ENCODE results near the gene DSG3. TPM values are rescaled to one million over a fixed set of nuclear protein-coding genes. Genes with fewer than 3 reads are reported as not detected.

The DSG3 gene
- total RNA-seq, 6 donors from 2014 or later = not detected

DNA sequence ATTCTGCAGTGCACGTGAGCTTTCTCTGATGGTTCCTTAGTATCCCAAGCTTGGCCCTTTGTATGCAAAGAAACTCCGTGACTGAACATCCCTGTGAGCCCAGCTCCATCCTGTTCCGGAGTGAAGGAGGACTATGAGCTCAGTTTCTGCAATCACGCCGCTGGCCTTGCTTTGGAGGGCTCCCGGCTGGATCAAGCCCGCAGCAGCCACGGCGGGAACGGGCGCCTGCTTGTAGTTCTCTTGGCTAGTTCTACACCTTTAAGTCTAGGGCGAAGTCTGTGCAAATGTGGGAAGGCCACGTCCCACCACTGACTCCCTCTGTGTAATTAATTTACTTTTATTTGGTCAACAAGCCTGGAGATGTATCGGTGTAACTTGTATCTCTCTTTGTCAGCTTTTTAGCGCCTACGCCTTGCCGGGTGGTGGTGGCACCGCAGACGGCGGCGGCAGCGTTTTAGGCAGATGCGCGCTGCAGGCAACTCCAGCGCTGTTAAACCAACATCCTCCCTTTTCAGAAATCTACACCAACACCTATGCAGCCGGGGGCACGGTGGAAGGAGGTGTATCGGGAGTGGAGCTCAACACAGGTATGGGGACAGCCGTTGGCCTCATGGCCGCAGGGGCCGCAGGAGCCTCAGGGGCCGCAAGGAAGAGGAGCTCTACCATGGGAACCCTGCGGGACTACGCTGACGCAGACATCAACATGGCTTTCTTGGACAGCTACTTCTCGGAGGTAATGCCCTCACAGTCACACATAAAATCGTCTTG, 36.6 kb upstream of the DSG3 start:
- no peak for TF ChIP-seq EP300 (IDR thresholded peaks at IDR 0.05)
- TF ChIP-seq POLR2A (IDR thresholded peaks at IDR 0.05) = no peak
- TF ChIP-seq, protein P1, sequence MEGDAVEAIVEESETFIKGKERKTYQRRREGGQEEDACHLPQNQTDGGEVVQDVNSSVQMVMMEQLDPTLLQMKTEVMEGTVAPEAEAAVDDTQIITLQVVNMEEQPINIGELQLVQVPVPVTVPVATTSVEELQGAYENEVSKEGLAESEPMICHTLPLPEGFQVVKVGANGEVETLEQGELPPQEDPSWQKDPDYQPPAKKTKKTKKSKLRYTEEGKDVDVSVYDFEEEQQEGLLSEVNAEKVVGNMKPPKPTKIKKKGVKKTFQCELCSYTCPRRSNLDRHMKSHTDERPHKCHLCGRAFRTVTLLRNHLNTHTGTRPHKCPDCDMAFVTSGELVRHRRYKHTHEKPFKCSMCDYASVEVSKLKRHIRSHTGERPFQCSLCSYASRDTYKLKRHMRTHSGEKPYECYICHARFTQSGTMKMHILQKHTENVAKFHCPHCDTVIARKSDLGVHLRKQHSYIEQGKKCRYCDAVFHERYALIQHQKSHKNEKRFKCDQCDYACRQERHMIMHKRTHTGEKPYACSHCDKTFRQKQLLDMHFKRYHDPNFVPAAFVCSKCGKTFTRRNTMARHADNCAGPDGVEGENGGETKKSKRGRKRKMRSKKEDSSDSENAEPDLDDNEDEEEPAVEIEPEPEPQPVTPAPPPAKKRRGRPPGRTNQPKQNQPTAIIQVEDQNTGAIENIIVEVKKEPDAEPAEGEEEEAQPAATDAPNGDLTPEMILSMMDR (IDR thresholded peaks at IDR 0.05) = no peak
- TF ChIP-seq POLR2AphosphoS5 (IDR thresholded peaks at IDR 0.05) = no peak
- 62 to 71% methylated on average over 37 of the region's 37 CpGs for WGBS, 2 donors
- no peaks in the 10 kb centered on the region for H3K27me3 ChIP-seq
- DNase-seq (peak in 1 of 2 donors; percentile 62), ATAC-seq (ENCODE audit: low FRiP score in 2 of 2) (no peak)
- no peak overlapping the region for H3K27ac ChIP-seq
- no peaks in the 10 kb centered on the region for H3K4me1 ChIP-seq
- H3K4me3 ChIP-seq = no peak overlapping the region
- H3K36me3 ChIP-seq = no peaks in the 10 kb centered on the region
- no peaks in the 10 kb centered on the region for H3K9me3 ChIP-seq

DNA sequence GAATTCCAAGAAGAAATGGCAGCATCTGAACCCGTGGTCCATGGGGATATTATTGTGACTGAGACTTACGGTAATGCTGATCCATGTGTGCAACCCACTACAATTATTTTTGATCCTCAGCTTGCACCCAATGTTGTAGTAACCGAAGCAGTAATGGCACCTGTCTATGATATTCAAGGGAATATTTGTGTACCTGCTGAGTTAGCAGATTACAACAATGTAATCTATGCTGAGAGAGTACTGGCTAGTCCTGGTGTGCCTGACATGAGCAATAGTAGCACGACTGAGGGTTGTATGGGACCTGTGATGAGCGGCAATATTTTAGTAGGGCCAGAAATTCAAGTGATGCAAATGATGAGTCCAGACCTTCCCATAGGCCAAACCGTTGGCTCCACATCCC, 34.4 kb upstream of the DSG3 start:
- Histone ChIP-seq H3K4me3 (no peak overlapping the region), H3K27ac (no peak overlapping the region), H3K4me1 (no peaks in the 10 kb centered on the region), H3K36me3 (no peaks in the 10 kb centered on the region), H3K27me3 (no peaks in the 10 kb centered on the region), H3K9me3 (no peaks in the 10 kb centered on the region)
- no peak for ATAC-seq (ENCODE audit: low FRiP score in 2 of 2)
- TF ChIP-seq EP300 (IDR thresholded peaks at IDR 0.05) (no peak), POLR2AphosphoS5 (IDR thresholded peaks at IDR 0.05) (no peak), POLR2A (IDR thresholded peaks at IDR 0.05) (no peak)
- TF ChIP-seq, protein P1 (IDR thresholded peaks at IDR 0.05) = no peak
- DNase-seq = no peak
- WGBS, 2 donors = 89 to 91% methylated on average over 5 to 6 of the region's 6 CpGs

DNA sequence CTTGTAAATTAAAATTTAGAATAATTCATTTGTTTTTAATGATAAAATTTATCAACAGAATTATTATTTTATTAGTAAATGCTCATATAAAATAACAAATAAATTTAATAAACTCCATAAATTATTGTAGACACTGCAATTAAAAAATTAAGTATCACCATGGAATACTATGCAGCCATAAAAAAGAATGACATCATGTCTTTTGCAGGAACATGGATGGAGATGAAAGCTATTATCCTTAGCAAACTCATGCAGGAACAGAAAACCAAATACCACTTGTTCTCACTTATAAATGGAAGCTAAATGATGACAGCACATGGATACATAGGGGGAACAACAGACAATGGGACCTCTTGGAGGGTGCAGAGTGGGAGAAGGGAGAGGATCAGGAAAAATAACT, 29.7 kb upstream of the DSG3 start:
- no peaks in the 10 kb centered on the region for H3K9me3 ChIP-seq
- TF ChIP-seq POLR2AphosphoS5 (IDR thresholded peaks at IDR 0.05) = no peak
- TF ChIP-seq POLR2A (IDR thresholded peaks at IDR 0.05) = no peak
- TF ChIP-seq EP300 (IDR thresholded peaks at IDR 0.05) = no peak
- TF ChIP-seq, protein P1 (IDR thresholded peaks at IDR 0.05) = no peak
- H3K27me3 ChIP-seq = no peaks in the 10 kb centered on the region
- DNase-seq (no peak), ATAC-seq (ENCODE audit: low FRiP score in 2 of 2) (no peak)
- no peaks in the 10 kb centered on the region for H3K4me1 ChIP-seq
- H3K27ac ChIP-seq = no peak overlapping the region
- H3K36me3 ChIP-seq = no peaks in the 10 kb centered on the region
- H3K4me3 ChIP-seq = no peak overlapping the region

DNA sequence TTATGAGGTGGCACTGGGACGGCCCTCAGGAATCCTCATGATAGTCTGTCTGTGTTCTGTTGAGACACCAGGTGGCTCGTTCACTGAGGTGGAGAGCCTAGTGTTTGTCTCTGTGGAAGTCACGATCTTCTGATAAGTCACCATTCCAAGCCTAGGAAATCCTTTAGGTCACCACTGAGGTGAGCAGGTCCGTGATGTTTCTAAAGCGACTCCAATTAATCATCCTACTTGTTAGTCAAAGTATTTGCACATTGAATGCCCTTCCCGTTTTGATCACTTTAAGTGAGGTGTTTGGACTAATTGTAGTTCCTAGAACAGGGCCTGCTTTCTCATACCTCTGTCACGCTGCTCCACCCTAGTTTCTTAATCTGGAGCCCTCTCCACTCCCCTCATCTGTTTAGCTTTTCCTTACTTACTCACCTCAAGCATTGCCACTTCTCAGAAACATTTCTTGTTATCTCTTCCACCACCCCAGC, 28.0 kb upstream of the DSG3 start:
- ATAC-seq (ENCODE audit: low FRiP score in 2 of 2) (no peak), DNase-seq (no peak)
- WGBS, 2 donors = 57 to 77% methylated on average over 7 of the region's 7 CpGs
- H3K36me3 ChIP-seq = no peaks in the 10 kb centered on the region
- no peaks in the 10 kb centered on the region for H3K9me3 ChIP-seq
- H3K27ac ChIP-seq = no peak overlapping the region
- no peaks in the 10 kb centered on the region for H3K4me1 ChIP-seq
- TF ChIP-seq POLR2AphosphoS5 (IDR thresholded peaks at IDR 0.05) (no peak), EP300 (IDR thresholded peaks at IDR 0.05) (no peak), POLR2A (IDR thresholded peaks at IDR 0.05) (no peak)
- TF ChIP-seq, protein P1 (IDR thresholded peaks at IDR 0.05) = no peak
- H3K4me3 ChIP-seq = no peak overlapping the region
- no peaks in the 10 kb centered on the region for H3K27me3 ChIP-seq

DNA sequence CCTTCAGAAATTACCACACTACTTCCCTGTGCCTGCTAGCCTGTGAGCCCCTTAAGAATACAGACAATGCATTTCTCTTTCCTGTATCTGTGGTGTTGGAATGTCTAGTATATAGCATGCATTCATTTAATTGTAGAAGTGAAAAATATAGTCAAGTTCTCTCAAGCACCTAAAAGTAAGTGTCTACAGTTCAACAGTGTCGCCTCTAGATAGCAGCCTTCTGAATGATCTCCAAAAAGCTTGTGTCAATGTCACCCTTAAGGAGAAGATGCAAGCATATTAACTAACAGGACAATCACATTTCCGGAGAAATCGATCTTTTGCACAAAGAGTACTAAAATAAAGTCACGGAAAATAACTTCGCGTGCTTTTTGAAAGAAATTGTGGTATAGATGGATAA, 27.5 kb upstream of the DSG3 start:
- TF ChIP-seq, protein P1 (IDR thresholded peaks at IDR 0.05) = no peak
- TF ChIP-seq EP300 (IDR thresholded peaks at IDR 0.05) (no peak), POLR2A (IDR thresholded peaks at IDR 0.05) (no peak), POLR2AphosphoS5 (IDR thresholded peaks at IDR 0.05) (no peak)
- Histone ChIP-seq H3K9me3 (no peaks in the 10 kb centered on the region), H3K27ac (no peak overlapping the region), H3K4me3 (no peak overlapping the region), H3K36me3 (no peaks in the 10 kb centered on the region), H3K4me1 (no peaks in the 10 kb centered on the region), H3K27me3 (no peaks in the 10 kb centered on the region)
- DNase-seq (no peak), ATAC-seq (ENCODE audit: low FRiP score in 2 of 2) (no peak)
- WGBS, 2 donors = 89 to 92% methylated on average over 6 of the region's 6 CpGs

Data from upper lobe of left lung (tissue), 6 donors.